Activated T-cell treated with anti-CD3 and anti-CD28 coated beads, Interleukin-2, amount 50 U/mL, for 1 hour (primary cell): ENCODE results near the gene STYXL1.
"Not testable (repeated sequence)": the region's sequence is repeated elsewhere in the genome, so short reads cannot be mapped to it uniquely, and the experiment has no call there.

Source experiments
- DNase-seq: peaks from one replicate; pipeline ENCODE4 v3.0.0-alpha.2; 2020

The STYXL1 gene

GRCh38 chr7:76047811-76048667, at the start of gene STYXL1, which contains the start of gene MDH2:
Gene STYXL1 (minus strand): TSS chr7:76048000. CDS start chr7:76030523, 17,477 bp downstream.
Gene MDH2 (plus strand): TSS chr7:76048106. CDS start chr7:76048161, 55 bp downstream.
- peak; percentile 84 for DNase-seq

- no peak for DNase-seq
These were observed 48.1 kb upstream of the STYXL1 start for GRCh38 chr7:76095908-76096307.

- DNase-seq = not testable (repeated sequence)
These were observed 46.5 kb upstream of the STYXL1 start for GRCh38 chr7:76094326-76094725.

- not testable (repeated sequence) for DNase-seq
These were observed 45.7 kb upstream of the STYXL1 start for GRCh38 chr7:76093531-76093930.

- no peak for DNase-seq
These were observed 43.7 kb upstream of the STYXL1 start for GRCh38 chr7:76091506-76091905.

- DNase-seq = no peak
These were observed 42.2 kb upstream of the STYXL1 start for GRCh38 chr7:76089865-76090475.

- not testable (repeated sequence) for DNase-seq
These were observed 39.6 kb upstream of the STYXL1 start for GRCh38 chr7:76087362-76087791.

GRCh38 chr7:76086070-76086469, 38.3 kb upstream of the STYXL1 start:
- DNase-seq = no peak

- DNase-seq = not testable (repeated sequence)
These were observed 36.3 kb upstream of the STYXL1 start for GRCh38 chr7:76084115-76084514.

GRCh38 chr7:76080204-76080603, 32.4 kb upstream of the STYXL1 start:
- no peak for DNase-seq

- DNase-seq = no peak
These were observed 29.6 kb upstream of the STYXL1 start for GRCh38 chr7:76077435-76077834.

GRCh38 chr7:76076995-76077394, 29.2 kb upstream of the STYXL1 start:
- DNase-seq = no peak

GRCh38 chr7:76074972-76075370, 27.2 kb upstream of the STYXL1 start:
- no peak for DNase-seq

- no peak for DNase-seq
These were observed 26.6 kb upstream of the STYXL1 start for GRCh38 chr7:76074306-76074971.

GRCh38 chr7:76073335-76073990, 25.7 kb upstream of the STYXL1 start:
- no peak for DNase-seq

GRCh38 chr7:76072243-76073148, 24.7 kb upstream of the STYXL1 start:
- no peak for DNase-seq

- DNase-seq = no peak
These were observed 23.8 kb upstream of the STYXL1 start for GRCh38 chr7:76071316-76072242.

- no peak for DNase-seq
These were observed 21.4 kb upstream of the STYXL1 start for GRCh38 chr7:76069238-76069638.

- DNase-seq = no peak
These were observed 19.1 kb upstream of the STYXL1 start for GRCh38 chr7:76066716-76067503.
